Natural killer cell treated with Interleukin-12 subunit alpha and Interleukin-12 subunit beta and Interleukin-15 and Interleukin-18, amount 100 ng/mL, for 72 hours (primary cell): ENCODE measurements around the gene PCDHA10. TPM values are rescaled to one million over a fixed set of nuclear protein-coding genes. Genes with fewer than 3 reads are reported as not detected.
"Not testable (repeated sequence)": the region's sequence is repeated elsewhere in the genome, so short reads cannot be mapped to it uniquely, and the experiment has no call there.

ENCODE experiments used
- ATAC-seq, 2 donors: fragments of 150-1000 bp; cut with Tn5 transposase in 1 of 2; sonication (Bioruptor Pico), chemical (Tn5 transposase) in 1 of 2; 2 replicates each; pipeline ENCODE4 v1.10.0; 2021
- DNase-seq: peaks from one replicate; pipeline ENCODE4 v3.0.0; 2022; ENCODE audit warnings: low spot score
- H3K27ac Mint-ChIP-seq, 2 donors: 1 replicate in 1 of 2; 2 replicates in 1 of 2; pipeline ENCODE4 v1.8.0; 2022; ENCODE audit warnings: mixed read lengths in 2 of 2, mild to moderate bottlenecking in 1 of 2, moderate library complexity in 1 of 2
- H3K27me3 Mint-ChIP-seq, 2 donors: 1 replicate in 1 of 2; 2 replicates in 1 of 2; pipeline ENCODE4 v1.8.0; 2022; ENCODE audit warnings: mixed read lengths in 2 of 2
- H3K36me3 Mint-ChIP-seq: one replicate; pipeline ENCODE4 v1.8.0; 2022; ENCODE audit warnings: mixed read lengths
- H3K4me1 Mint-ChIP-seq, 2 donors: 1 replicate in 1 of 2; 2 replicates in 1 of 2; pipeline ENCODE4 v1.8.0; 2022; ENCODE audit warnings: low read depth in 2 of 2, mixed read lengths in 2 of 2, mild to moderate bottlenecking in 1 of 2
- H3K4me3 Mint-ChIP-seq: one replicate; pipeline ENCODE4 v1.8.0; 2022; ENCODE audit warnings: mixed read lengths
- H3K9me3 Mint-ChIP-seq: 2 replicates; pipeline ENCODE4 v1.8.0; 2022; ENCODE audit warnings: mixed read lengths
- total RNA-seq, 2 donors: library from RNA; stranded (reverse); gene quantifications; one replicate each; pipeline ENCODE4 v1.2.3, GENCODE V29; 2022

The PCDHA10 gene
- total RNA-seq, 2 donors from 2014 or later = not detected

DNA sequence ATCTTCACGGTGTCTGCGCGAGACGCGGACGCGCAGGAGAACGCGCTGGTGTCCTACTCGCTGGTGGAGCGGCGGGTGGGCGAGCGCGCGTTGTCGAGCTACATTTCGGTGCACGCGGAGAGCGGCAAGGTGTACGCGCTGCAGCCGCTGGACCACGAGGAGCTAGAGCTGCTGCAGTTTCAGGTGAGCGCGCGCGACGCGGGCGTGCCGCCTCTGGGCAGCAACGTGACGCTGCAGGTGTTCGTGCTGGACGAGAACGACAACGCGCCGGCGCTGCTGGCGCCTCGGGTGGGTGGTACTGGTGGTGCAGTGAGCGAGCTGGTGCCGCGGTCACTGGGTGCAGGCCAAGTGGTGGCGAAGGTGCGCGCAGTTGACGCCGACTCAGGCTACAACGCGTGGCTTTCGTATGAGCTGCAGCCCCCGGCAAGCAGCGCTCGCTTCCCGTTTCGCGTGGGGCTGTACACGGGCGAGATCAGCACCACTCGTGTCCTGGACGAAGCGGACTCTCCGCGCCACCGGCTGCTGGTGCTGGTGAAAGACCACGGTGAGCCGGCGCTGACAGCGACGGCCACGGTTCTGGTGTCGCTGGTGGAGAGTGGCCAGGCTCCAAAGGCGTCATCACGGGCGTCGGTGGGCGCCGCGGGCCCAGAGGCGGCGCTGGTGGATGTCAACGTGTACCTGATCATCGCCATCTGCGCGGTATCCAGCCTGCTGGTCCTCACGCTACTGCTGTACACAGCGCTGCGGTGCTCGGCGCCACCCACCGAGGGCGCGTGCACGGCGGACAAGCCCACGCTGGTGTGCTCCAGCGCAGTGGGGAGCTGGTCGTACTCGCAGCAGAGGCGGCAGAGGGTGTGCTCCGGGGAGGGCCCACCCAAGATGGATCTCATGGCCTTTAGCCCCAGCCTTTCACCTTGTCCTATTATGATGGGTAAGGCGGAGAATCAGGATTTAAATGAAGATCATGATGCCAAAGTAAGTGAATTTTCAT lies 25.9 kb upstream of the PCDHA10 start:
- Mint-ChIP-seq H3K27me3 (peaks cover 12 to 13% of the 10 kb centered on the region in 2 donors), H3K36me3 (peaks cover 13% of the 10 kb centered on the region)
- not testable (repeated sequence) for DNase-seq, H3K9me3 Mint-ChIP-seq, H3K4me1 Mint-ChIP-seq, H3K27ac Mint-ChIP-seq, ATAC-seq, H3K4me3 Mint-ChIP-seq

DNA sequence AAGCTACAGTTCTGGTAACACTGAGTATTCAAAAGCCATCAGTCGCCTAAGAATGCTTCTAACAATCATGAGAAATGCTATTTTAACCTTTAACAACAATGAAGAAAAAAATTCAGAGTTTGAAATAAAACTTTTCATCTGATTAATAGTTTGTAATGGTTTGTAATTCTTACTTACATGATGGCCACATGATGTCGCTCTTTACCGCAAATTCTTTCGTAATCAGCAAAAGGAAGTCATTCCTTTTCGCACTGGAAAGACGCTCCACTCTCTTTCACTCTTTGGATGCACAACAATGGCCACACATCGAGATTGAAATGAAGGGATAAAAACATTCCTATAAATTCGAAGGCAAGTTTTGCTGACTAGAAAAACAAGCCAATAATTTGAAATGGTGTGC lies 21.7 kb upstream of the PCDHA10 start, which contains the start of gene PCDHA7:
PCDHA7 (plus strand) TSS at position 277 of the 400 bp plus-strand sequence; CDS start at position 392, 115 bp downstream.
- no peak within 1 kb of the TSS for H3K27ac Mint-ChIP-seq
- peaks cover 3% of the 10 kb centered on the region for H3K9me3 Mint-ChIP-seq
- H3K4me3 Mint-ChIP-seq = no peak within 1 kb of the TSS
- H3K4me1 Mint-ChIP-seq = no peaks in the 10 kb centered on the region
- ATAC-seq = no peak
- peaks cover 6% of the 10 kb centered on the region for H3K36me3 Mint-ChIP-seq
- peaks cover 6 to 9% of the 10 kb centered on the region in 2 donors for H3K27me3 Mint-ChIP-seq
- no peak for DNase-seq

DNA sequence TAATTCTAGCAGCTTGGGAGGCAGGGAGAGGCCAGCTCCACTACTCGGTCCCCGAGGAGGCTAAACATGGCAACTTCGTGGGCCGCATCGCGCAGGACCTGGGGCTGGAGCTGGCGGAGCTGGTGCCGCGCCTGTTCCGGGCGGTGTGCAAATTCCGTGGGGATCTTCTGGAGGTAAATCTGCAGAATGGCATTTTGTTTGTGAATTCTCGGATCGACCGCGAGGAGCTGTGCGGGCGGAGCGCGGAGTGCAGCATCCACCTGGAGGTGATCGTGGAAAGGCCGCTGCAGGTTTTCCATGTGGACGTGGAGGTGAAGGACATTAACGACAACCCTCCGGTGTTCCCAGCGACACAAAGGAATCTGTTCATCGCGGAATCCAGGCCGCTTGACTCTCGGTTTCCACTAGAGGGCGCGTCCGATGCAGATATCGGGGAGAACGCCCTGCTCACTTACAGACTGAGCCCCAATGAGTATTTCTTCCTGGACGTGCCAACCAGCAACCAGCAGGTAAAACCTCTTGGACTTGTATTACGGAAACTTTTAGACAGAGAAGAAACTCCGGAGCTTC lies 21.2 kb upstream of the PCDHA10 start:
- not testable (repeated sequence) for H3K36me3 Mint-ChIP-seq, H3K4me3 Mint-ChIP-seq, DNase-seq, H3K27ac Mint-ChIP-seq, H3K27me3 Mint-ChIP-seq, H3K9me3 Mint-ChIP-seq, H3K4me1 Mint-ChIP-seq, ATAC-seq

DNA sequence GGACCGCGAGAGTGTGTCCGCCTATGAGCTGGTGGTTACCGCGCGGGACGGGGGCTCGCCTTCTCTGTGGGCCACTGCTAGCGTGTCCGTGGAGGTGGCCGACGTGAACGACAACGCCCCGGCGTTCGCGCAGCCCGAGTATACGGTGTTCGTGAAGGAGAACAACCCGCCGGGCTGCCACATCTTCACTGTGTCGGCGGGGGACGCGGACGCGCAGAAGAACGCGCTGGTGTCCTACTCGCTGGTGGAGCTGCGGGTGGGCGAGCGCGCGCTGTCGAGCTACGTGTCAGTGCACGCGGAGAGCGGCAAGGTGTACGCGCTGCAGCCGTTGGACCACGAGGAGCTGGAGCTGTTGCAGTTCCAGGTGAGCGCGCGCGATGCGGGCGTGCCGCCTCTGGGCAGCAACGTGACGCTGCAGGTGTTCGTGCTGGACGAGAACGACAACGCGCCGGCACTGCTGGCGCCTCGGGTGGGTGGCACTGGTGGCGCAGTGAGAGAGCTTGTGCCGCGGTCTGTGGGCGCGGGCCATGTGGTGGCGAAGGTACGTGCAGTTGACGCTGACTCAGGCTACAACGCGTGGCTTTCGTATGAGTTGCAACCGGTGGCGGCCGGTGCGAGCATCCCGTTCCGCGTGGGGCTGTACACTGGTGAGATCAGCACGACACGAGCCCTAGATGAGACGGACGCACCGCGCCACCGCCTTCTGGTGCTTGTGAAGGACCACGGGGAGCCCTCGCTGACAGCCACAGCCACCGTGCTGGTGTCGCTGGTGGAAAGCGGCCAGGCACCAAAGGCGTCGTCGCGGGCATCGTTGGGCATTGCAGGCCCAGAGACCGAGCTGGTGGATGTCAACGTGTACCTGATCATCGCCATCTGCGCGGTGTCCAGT lies 19.8 kb upstream of the PCDHA10 start:
- peaks cover 11% of the 10 kb centered on the region for H3K9me3 Mint-ChIP-seq
- peaks cover 15% of the 10 kb centered on the region for H3K36me3 Mint-ChIP-seq
- no peak overlapping the region for H3K4me3 Mint-ChIP-seq
- H3K27ac Mint-ChIP-seq = no peak overlapping the region
- no peaks in the 10 kb centered on the region for H3K4me1 Mint-ChIP-seq
- no peak for DNase-seq
- no peak for ATAC-seq
- H3K27me3 Mint-ChIP-seq = peaks cover 9 to 17% of the 10 kb centered on the region in 2 donors

DNA sequence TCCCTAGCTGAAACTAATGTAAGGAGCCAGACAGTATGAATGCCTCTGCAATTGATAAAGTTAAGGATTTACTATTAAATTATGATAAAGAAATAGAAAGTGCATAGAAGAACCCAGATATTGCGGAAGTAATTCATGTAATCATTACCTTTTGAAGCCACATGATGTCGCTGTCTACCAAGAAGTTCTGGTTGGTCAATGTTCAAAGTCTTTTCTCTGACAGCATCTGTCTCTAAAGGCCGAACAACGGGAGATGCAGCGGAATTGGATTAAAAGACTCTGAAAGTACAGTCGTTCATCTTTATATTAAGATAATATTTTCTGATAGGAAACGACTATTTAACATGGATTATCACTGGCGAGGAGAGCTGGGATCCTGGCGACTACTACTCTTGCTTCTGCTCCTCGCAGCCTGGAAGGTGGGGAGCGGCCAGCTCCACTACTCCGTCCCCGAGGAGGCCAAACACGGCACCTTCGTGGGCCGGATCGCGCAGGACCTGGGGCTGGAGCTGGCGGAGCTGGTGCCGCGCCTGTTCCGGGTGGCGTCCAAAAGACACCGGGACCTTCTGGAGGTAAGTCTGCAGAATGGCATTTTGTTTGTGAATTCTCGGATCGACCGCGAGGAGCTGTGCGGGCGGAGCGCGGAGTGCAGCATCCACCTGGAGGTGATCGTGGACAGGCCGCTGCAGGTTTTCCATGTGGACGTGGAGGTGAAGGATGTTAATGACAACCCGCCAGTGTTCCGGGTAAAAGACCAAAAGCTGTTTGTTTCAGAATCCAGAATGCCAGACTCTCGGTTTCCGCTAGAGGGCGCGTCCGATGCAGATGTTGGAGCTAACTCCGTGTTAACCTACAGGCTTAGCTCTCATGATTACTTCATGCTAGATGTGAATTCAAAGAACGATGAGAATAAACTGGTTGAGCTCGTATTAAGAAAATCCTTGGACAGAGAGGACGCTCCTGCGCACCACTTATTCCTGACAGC lies 14.4 kb upstream of the PCDHA10 start, which contains the start of gene PCDHA8:
PCDHA8 (plus strand) TSS at position 210 of the 985 bp plus-strand sequence; CDS start at position 345, 135 bp downstream.
- Mint-ChIP-seq H3K4me1 (no peaks in the 10 kb centered on the region), H3K27me3 (peaks cover 0 to 17% of the 10 kb centered on the region in 2 donors), H3K36me3 (peaks cover 13% of the 10 kb centered on the region), H3K27ac (no peak within 1 kb of the TSS), H3K9me3 (peaks cover 7% of the 10 kb centered on the region), H3K4me3 (no peak within 1 kb of the TSS)
- ATAC-seq (no peak), DNase-seq (no peak)

DNA sequence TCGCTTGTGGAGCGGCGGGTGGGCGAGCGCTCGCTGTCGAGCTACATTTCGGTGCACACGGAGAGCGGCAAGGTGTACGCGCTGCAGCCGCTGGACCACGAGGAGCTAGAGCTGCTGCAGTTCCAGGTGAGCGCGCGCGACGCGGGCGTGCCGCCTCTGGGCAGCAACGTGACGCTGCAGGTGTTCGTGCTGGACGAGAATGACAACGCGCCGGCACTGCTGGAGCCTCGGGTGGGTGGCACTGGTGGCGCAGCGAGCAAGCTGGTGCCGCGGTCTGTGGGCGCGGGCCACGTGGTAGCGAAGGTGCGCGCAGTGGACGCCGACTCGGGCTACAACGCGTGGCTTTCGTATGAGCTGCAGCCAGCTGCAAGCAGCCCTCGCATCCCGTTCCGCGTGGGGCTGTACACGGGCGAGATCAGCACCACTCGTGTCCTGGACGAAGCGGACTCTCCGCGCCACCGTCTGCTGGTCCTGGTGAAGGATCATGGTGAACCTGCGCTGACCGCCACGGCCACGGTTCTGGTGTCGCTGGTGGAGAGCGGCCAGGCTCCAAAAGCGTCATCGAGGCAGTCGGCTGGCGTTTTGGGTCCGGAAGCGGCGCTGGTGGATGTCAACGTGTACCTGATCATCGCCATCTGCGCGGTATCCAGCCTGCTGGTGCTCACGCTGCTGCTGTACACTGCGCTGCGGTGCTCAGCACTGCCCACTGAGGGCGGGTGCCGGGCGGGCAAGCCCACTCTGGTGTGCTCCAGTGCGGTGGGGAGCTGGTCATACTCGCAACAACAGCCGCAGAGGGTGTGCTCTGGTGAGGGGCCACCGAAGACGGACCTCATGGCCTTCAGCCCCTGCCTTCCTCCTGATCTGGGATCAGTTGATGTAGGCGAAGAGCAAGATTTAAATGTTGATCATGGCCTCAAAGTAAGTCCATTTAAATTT lies 12.6 kb upstream of the PCDHA10 start:
- Mint-ChIP-seq H3K27ac (no peak overlapping the region), H3K4me1 (no peaks in the 10 kb centered on the region), H3K36me3 (peaks cover 17% of the 10 kb centered on the region), H3K27me3 (peaks cover 0 to 23% of the 10 kb centered on the region in 2 donors), H3K9me3 (peaks cover 14% of the 10 kb centered on the region), H3K4me3 (no peak overlapping the region)
- no peak for ATAC-seq
- DNase-seq = no peak

DNA sequence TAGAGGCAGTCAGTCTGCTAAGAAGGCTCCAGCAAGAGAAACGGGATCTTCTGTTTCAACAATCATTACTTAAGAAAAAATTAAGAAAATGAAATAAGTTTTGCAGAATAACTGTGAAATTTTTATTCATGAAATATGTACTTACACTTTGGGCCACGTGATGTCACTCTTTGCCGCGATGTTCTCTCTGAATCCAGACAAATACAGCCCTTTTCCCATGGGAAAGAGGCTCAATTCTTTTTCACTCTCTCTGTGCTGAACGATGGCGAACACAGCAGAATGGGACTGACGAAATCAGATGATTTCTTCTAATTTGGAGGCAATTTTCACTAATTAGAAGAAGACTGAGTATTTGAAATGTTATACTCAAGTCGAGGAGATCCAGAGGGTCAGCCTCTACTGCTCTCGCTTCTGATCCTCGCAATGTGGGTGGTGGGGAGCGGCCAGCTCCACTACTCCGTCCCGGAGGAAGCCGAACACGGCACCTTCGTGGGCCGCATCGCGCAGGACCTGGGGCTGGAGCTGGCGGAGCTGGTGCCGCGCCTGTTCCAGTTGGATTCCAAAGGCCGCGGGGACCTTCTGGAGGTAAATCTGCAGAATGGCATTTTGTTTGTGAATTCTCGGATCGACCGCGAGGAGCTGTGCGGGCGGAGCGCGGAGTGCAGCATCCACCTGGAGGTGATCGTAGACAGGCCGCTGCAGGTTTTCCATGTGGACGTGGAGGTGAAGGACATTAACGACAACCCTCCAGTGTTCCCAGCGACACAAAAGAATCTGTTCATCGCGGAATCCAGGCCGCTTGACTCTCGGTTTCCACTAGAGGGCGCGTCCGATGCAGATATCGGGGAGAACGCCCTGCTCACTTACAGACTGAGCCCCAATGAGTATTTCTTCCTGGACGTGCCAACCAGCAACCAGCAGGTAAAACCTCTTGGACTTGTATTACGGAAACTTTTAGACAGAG lies 7.3 kb upstream of the PCDHA10 start, which contains the start of gene PCDHA9:
PCDHA9 (plus strand) TSS at position 244 of the 964 bp plus-strand sequence; CDS start at position 358, 114 bp downstream.
- not testable (repeated sequence) for H3K4me1 Mint-ChIP-seq, H3K4me3 Mint-ChIP-seq, H3K36me3 Mint-ChIP-seq, H3K9me3 Mint-ChIP-seq, ATAC-seq, DNase-seq, H3K27ac Mint-ChIP-seq
- H3K27me3 Mint-ChIP-seq = peaks cover 0 to 12% of the 10 kb centered on the region in 2 donors

DNA sequence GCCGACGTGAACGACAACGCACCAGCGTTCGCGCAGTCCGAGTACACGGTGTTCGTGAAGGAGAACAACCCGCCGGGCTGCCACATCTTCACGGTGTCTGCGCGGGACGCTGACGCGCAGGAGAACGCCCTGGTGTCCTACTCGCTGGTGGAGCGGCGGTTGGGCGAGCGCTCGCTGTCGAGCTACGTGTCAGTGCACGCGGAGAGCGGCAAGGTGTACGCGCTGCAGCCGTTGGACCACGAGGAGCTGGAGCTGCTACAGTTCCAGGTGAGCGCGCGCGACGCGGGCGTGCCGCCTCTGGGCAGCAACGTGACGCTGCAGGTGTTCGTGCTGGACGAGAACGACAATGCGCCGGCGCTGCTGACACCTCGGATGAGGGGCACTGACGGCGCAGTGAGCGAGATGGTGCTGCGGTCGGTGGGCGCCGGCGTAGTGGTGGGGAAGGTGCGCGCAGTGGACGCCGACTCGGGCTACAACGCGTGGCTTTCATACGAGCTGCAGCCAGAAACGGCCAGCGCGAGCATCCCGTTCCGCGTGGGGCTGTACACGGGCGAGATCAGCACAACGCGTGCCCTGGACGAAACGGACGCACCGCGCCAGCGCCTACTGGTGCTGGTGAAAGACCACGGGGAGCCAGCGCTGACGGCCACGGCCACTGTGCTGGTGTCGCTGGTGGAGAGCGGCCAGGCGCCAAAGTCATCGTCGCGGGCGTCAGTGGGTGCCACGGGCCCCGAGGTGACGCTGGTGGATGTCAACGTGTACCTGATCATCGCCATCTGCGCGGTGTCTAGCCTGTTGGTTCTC lies 5.7 kb upstream of the PCDHA10 start:
- H3K4me1 Mint-ChIP-seq, DNase-seq, H3K9me3 Mint-ChIP-seq, H3K36me3 Mint-ChIP-seq, H3K27ac Mint-ChIP-seq, H3K4me3 Mint-ChIP-seq, ATAC-seq: not testable (repeated sequence)
- peaks cover 0 to 12% of the 10 kb centered on the region in 2 donors for H3K27me3 Mint-ChIP-seq

DNA sequence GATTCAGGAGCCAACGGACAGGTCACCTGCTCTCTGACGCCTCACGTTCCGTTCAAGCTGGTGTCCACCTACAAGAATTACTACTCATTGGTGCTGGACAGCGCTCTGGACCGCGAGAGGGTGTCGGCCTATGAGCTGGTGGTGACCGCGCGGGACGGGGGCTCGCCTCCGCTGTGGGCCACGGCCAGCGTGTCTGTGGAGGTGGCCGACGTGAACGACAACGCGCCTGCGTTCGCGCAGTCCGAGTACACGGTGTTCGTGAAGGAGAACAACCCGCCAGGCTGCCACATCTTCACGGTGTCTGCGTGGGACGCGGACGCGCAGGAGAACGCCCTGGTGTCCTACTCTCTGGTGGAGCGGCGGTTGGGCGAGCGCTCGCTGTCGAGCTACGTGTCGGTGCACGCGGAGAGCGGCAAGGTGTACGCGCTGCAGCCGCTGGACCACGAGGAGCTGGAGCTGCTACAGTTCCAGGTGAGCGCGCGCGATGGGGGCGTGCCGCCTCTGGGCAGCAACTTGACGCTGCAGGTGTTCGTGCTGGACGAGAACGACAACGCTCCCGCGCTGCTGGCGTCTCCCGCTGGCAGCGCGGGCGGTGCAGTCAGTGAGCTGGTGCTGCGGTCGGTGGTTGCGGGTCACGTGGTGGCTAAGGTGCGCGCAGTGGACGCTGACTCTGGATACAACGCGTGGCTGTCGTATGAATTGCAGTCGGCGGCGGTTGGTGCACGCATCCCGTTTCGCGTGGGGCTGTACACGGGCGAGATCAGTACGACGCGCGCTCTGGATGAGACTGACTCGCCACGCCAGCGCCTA lies 1.7 kb downstream of the PCDHA10 start:
- Mint-ChIP-seq H3K27me3 (no peaks in the 10 kb centered on the region), H3K4me1 (no peaks in the 10 kb centered on the region), H3K4me3 (no peak overlapping the region), H3K36me3 (peaks cover 15% of the 10 kb centered on the region), H3K27ac (no peak overlapping the region), H3K9me3 (peaks cover 2% of the 10 kb centered on the region)
- ATAC-seq (no peak), DNase-seq (no peak)

DNA sequence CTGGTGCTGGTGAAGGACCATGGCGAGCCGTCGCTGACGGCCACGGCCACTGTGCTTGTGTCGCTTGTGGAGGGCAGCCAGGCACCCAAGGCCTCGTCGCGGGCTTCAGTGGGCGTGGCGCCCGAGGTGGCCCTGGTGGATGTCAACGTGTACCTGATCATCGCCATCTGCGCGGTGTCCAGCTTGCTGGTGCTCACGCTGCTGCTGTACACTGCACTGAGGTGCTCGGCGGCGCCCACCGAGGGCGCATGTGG lies 2.2 kb downstream of the PCDHA10 start:
- ATAC-seq = no peak

More for the DNA sequence above, 2.2 kb downstream of the PCDHA10 start:
- no peak for DNase-seq
- Mint-ChIP-seq H3K4me1 (no peaks in the 10 kb centered on the region), H3K27ac (no peak overlapping the region), H3K36me3 (peaks cover 15% of the 10 kb centered on the region), H3K27me3 (no peaks in the 10 kb centered on the region), H3K9me3 (peaks cover 2% of the 10 kb centered on the region), H3K4me3 (no peak overlapping the region)
